ENCODE measurements around the gene IGLL1. TPM values are rescaled to one million over a fixed set of nuclear protein-coding genes. Genes with fewer than 3 reads are reported as not detected.
A peak's percentile ranks its signal among the peaks of the same experiment; 100 is the strongest.
"Not testable (repeated sequence)": the region's sequence is repeated elsewhere in the genome, so short reads cannot be mapped to it uniquely, and the experiment has no call there.

The IGLL1 gene
- total RNA-seq, 6 experiments from 2014 or later: not detected

DNA sequence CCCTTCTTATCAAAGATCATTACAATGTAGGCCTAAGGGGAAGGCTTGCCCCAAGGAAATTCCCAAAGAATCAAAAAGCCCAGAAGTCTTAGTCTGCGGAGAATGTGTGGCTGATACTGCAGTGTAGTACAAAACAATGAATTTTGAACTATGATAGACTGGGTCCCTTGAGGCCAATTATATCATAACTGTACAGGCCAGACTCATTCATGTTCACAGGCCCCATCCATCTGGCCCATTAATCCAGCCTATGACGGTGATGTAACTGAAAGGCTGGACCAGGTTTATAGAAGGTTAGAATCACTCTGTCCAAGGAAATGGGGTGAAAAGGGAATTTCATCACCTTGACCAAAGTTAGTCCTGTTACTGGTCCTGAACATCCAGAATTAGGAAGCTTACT is 35.2 kb downstream of the IGLL1 start:
- DNase-seq: no peak
- H3K9me3 Mint-ChIP-seq: peaks cover 12% of the 10 kb centered on the region
- no peak overlapping the region for H3K4me3 Mint-ChIP-seq
- no peak overlapping the region for H3K27ac Mint-ChIP-seq
- TF ChIP-seq, protein P1, sequence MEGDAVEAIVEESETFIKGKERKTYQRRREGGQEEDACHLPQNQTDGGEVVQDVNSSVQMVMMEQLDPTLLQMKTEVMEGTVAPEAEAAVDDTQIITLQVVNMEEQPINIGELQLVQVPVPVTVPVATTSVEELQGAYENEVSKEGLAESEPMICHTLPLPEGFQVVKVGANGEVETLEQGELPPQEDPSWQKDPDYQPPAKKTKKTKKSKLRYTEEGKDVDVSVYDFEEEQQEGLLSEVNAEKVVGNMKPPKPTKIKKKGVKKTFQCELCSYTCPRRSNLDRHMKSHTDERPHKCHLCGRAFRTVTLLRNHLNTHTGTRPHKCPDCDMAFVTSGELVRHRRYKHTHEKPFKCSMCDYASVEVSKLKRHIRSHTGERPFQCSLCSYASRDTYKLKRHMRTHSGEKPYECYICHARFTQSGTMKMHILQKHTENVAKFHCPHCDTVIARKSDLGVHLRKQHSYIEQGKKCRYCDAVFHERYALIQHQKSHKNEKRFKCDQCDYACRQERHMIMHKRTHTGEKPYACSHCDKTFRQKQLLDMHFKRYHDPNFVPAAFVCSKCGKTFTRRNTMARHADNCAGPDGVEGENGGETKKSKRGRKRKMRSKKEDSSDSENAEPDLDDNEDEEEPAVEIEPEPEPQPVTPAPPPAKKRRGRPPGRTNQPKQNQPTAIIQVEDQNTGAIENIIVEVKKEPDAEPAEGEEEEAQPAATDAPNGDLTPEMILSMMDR (IDR thresholded peaks at IDR 0.05): no peak
- peaks cover 14% of the 10 kb centered on the region for H3K27me3 Mint-ChIP-seq (ENCODE audit: insufficient read depth)
- H3K4me1 Mint-ChIP-seq (ENCODE audit: low read depth): peaks cover 19% of the 10 kb centered on the region; the same call in 1 of the 2 replicates
- H3K36me3 Mint-ChIP-seq (ENCODE audit: low read depth): peaks cover 5% of the 10 kb centered on the region; the same call in 1 of the 2 replicates

DNA sequence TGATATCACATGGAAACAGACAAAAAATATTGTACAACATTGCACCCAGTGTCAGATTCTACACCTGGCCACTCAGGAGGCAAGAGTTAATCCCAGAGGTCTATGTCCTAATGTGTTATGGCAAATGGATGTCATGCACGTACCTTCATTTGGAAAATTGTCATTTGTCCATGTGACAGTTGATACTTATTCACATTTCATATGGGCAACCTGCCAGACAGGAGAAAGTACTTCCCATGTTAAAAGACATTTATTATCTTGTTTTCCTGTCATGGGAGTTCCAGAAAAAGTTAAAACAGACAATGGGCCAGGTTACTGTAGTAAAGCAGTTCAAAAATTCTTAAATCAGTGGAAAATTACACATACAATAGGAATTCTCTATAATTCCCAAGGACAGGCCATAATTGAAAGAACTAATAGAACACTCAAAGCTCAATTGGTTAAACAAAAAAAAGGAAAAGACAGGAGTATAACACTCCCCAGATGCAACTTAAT is 36.5 kb downstream of the IGLL1 start:
- Mint-ChIP-seq H3K9me3 (peaks cover 12% of the 10 kb centered on the region), H3K4me1 (ENCODE audit: low read depth) (peaks cover 30% of the 10 kb centered on the region), H3K27me3 (ENCODE audit: insufficient read depth) (peaks cover 14% of the 10 kb centered on the region)
- H3K36me3 Mint-ChIP-seq (ENCODE audit: low read depth); H3K27ac Mint-ChIP-seq; DNase-seq; H3K4me3 Mint-ChIP-seq: not testable (repeated sequence)

DNA sequence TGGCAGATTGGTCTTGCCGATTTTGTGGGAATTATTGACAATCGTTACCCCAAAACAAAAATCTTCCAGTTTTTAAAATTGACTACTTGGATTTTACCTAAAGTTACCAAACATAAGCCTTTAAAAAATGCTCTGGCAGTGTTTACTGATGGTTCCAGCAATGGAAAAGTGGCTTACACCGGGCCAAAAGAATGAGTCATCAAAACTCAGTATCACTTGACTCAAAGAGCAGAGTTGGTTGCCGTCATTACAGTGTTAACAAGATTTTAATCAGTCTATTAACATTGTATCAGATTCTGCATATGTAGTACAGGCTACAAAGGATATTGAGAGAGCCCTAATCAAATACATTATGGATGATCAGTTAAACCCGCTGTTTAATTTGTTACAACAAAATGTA is 37.2 kb downstream of the IGLL1 start:
- no peak overlapping the region for H3K27ac Mint-ChIP-seq
- H3K27me3 Mint-ChIP-seq (ENCODE audit: insufficient read depth): peaks cover 10% of the 10 kb centered on the region; the same call in 1 of the 2 replicates
- DNase-seq: no peak
- H3K36me3 Mint-ChIP-seq (ENCODE audit: low read depth): peaks cover 5% of the 10 kb centered on the region; the same call in 1 of the 2 replicates
- H3K9me3 Mint-ChIP-seq: peaks cover 8% of the 10 kb centered on the region
- peaks cover 36% of the 10 kb centered on the region for H3K4me1 Mint-ChIP-seq (ENCODE audit: low read depth)
- TF ChIP-seq, protein P1 (IDR thresholded peaks at IDR 0.05): no peak
- H3K4me3 Mint-ChIP-seq: no peak overlapping the region

DNA sequence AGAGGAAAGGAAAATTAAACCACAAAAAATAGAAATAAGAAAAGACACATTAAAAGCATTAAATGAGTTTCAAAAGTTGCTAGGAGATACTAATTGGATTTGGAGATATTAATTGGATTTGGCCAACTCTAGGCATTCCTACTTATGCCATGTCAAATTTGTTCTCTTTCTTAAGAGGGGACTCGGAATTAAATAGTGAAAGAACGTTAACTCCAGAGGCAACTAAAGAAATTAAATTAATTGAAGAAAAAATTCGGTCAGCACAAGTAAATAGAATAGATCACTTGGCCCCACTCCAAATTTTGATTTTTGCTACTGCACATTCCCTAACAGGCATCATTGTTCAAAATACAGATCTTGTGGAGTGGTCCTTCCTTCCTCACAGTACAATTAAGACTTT is 37.7 kb downstream of the IGLL1 start:
- not testable (repeated sequence) for H3K27me3 Mint-ChIP-seq (ENCODE audit: insufficient read depth); H3K36me3 Mint-ChIP-seq (ENCODE audit: low read depth)

DNA sequence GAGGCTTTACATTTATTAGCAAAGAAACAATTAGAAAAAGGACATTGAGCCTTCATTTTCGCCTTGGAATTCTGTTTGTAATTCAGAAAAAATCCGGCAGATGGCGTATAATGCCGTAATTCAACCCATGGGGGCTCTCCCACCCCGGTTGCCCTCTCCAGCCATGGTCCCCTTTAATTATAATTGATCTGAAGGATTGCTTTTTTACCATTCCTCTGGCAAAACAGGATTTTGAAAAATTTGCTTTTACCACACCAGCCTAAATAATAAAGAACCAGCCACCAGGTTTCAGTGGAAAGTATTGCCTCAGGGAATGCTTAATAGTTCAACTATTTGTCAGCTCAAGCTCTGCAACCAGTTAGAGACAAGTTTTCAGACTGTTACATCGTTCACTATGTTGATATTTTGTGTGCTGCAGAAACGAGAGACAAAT is 38.2 kb downstream of the IGLL1 start:
- not testable (repeated sequence) for H3K9me3 Mint-ChIP-seq; H3K27ac Mint-ChIP-seq; DNase-seq; H3K4me3 Mint-ChIP-seq; H3K36me3 Mint-ChIP-seq (ENCODE audit: low read depth); H3K27me3 Mint-ChIP-seq (ENCODE audit: insufficient read depth)
- peaks cover 40% of the 10 kb centered on the region for H3K4me1 Mint-ChIP-seq (ENCODE audit: low read depth)
- TF ChIP-seq, protein P1 (IDR thresholded peaks at IDR 0.05): peak; percentile 90

More for the DNA sequence above, 37.7 kb downstream of the IGLL1 start:
- H3K27ac Mint-ChIP-seq, DNase-seq, H3K9me3 Mint-ChIP-seq, H3K4me3 Mint-ChIP-seq: not testable (repeated sequence)
- H3K4me1 Mint-ChIP-seq (ENCODE audit: low read depth): peaks cover 40% of the 10 kb centered on the region

DNA sequence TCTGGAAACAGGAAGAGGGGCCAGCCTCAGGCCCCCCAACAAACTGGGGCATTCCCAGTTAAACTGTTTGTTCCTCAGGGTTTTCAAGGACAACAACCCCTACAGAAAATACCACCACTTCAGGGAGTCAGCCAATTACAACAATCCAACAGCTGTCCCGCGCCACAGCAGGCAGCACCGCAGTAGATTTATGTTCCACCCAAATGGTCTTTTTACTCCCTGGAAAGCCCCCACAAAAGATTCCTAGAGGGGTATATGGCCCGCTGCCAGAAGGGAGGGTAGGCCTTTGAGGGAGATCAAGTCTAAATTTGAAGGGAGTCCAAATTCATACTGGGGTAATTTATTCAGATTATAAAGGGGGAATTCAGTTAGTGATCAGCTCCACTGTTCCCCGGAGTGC is 39.3 kb downstream of the IGLL1 start:
- peaks cover 40% of the 10 kb centered on the region for H3K4me1 Mint-ChIP-seq (ENCODE audit: low read depth)
- not testable (repeated sequence) for H3K4me3 Mint-ChIP-seq; H3K36me3 Mint-ChIP-seq (ENCODE audit: low read depth); H3K27ac Mint-ChIP-seq; DNase-seq; H3K9me3 Mint-ChIP-seq; H3K27me3 Mint-ChIP-seq (ENCODE audit: insufficient read depth)

DNA sequence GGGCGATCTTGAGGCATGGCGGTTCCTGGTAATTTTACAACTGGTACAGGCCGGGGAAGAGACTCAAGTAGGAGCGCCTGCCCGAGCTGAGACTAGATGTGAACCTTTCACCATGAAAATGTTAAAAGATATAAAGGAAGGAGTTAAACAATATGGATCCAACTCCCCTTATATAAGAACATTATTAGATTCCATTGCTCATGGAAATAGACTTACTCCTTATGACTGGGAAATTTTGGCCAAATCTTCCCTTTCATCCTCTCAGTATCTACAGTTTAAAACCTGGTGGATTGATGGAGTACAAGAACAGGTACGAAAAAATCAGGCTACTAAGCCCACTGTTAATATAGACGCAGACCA is 40.3 kb downstream of the IGLL1 start:
- Mint-ChIP-seq H3K4me3 (peak overlapping the region; percentile 61; the same call in 1 of the 2 replicates), H3K4me1 (ENCODE audit: low read depth) (peaks cover 40% of the 10 kb centered on the region)
- H3K36me3 Mint-ChIP-seq (ENCODE audit: low read depth); H3K27ac Mint-ChIP-seq; H3K9me3 Mint-ChIP-seq; DNase-seq; H3K27me3 Mint-ChIP-seq (ENCODE audit: insufficient read depth): not testable (repeated sequence)
